ENCODE data around the gene MAG. TPM values are rescaled to one million over a fixed set of nuclear protein-coding genes. Genes with fewer than 3 reads are reported as not detected.
A peak's percentile ranks its signal among the peaks of the same experiment; 100 is the strongest.
"Not testable (repeated sequence)": the region's sequence is repeated elsewhere in the genome, so short reads cannot be mapped to it uniquely, and the experiment has no call there.

MAG gene
- total RNA-seq, 1 donor from 2014 or later: not detected

DNA sequence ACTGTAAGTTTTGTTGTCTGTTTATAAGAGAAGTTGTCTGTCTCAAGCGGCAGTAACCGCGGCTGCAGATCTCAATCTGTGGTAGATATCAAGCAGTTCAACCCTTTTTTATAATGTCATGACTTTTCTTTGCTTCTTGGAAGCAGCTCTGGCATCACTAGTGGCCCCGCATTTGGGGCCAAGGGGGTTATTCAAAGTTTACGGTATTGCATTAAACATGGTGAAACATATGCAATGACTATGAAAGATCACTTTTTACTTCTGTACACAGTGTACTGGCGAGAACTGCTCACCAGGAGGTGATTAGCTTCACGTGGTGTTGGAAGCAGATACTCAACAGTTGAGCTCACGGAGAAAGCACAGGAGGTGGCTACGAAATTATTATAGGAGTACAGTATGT lies 61.7 kb downstream of the MAG start:
- H3K27ac ChIP-seq: no peak overlapping the region
- DNase-seq (ENCODE audit: low spot score in 2 of 2): no peak
- H3K9me3 ChIP-seq: no peaks in the 10 kb centered on the region
- no peaks in the 10 kb centered on the region for H3K4me1 ChIP-seq
- H3K4me3 ChIP-seq: no peak overlapping the region
- H3K27me3 ChIP-seq: no peaks in the 10 kb centered on the region
- no peaks in the 10 kb centered on the region for H3K36me3 ChIP-seq
- intact Hi-C loops (cut with DNase I): no loop called here
- TF ChIP-seq, protein P1, sequence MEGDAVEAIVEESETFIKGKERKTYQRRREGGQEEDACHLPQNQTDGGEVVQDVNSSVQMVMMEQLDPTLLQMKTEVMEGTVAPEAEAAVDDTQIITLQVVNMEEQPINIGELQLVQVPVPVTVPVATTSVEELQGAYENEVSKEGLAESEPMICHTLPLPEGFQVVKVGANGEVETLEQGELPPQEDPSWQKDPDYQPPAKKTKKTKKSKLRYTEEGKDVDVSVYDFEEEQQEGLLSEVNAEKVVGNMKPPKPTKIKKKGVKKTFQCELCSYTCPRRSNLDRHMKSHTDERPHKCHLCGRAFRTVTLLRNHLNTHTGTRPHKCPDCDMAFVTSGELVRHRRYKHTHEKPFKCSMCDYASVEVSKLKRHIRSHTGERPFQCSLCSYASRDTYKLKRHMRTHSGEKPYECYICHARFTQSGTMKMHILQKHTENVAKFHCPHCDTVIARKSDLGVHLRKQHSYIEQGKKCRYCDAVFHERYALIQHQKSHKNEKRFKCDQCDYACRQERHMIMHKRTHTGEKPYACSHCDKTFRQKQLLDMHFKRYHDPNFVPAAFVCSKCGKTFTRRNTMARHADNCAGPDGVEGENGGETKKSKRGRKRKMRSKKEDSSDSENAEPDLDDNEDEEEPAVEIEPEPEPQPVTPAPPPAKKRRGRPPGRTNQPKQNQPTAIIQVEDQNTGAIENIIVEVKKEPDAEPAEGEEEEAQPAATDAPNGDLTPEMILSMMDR (IDR thresholded peaks at IDR 0.05): no peak

DNA sequence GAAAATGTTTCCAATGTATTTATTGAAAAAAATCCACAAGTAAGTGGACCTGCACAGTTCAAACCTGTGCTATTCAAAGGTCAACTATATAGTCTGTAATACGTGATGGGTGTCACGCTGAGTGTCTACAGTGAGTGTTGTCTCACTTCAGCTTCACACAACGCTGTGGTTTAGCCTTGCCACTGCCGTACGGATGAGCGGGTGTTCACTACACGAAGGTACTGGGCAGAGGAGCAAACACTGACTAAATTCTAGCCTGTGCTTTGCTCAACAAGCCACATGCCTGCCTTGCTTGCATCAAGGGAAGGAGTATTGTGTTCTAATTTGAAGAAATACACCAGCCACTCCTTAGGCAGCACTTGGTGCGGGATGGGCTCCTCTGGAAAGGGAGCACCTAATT lies 62.9 kb downstream of the MAG start:
- intact Hi-C loops (cut with DNase I): no loop called here
- Histone ChIP-seq H3K9me3 (no peaks in the 10 kb centered on the region), H3K4me3 (no peak overlapping the region), H3K36me3 (no peaks in the 10 kb centered on the region), H3K4me1 (no peaks in the 10 kb centered on the region), H3K27ac (no peak overlapping the region), H3K27me3 (no peaks in the 10 kb centered on the region)
- TF ChIP-seq, protein P1 (IDR thresholded peaks at IDR 0.05): no peak
- no peak for DNase-seq (ENCODE audit: low spot score in 2 of 2)

DNA sequence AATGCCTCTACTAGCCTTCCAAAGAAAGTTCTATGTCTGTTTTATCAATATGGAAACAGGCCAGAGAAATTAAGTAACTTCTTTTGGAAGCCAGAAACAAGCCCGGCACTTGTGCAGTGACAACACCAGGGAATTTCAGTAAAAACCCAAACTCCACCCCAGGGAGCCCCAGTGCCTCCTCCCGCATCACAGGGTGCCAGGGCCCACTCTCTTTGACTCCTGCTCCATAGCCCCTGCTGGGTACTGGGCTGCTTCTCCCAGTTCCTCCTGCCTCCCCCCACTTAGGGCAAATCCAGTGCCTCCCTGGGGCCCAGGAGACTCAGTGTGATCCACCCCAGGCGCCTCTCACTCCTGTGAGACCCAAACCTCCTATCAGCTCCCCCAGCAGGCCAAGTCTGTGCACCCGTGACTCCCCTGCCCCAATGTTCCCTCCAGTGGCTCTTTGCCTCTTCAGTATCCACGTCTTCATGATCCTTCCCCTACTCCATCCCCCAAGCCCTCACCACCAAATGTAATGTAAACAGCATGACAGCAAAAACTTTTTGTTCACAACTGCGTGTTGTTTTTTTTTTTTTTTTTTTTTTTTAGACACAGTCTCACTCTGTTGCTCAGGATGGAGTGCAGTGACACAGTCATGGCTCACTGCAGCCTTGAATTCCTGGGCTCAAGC lies 64.0 kb downstream of the MAG start:
- H3K9me3 ChIP-seq: no peaks in the 10 kb centered on the region
- H3K4me3 ChIP-seq: no peak overlapping the region
- intact Hi-C loops (cut with DNase I): no loop called here
- no peak for DNase-seq (ENCODE audit: low spot score in 2 of 2)
- TF ChIP-seq, protein P1 (IDR thresholded peaks at IDR 0.05): no peak
- no peaks in the 10 kb centered on the region for H3K36me3 ChIP-seq
- H3K27me3 ChIP-seq: no peaks in the 10 kb centered on the region
- H3K27ac ChIP-seq: no peak overlapping the region
- H3K4me1 ChIP-seq: no peaks in the 10 kb centered on the region

DNA sequence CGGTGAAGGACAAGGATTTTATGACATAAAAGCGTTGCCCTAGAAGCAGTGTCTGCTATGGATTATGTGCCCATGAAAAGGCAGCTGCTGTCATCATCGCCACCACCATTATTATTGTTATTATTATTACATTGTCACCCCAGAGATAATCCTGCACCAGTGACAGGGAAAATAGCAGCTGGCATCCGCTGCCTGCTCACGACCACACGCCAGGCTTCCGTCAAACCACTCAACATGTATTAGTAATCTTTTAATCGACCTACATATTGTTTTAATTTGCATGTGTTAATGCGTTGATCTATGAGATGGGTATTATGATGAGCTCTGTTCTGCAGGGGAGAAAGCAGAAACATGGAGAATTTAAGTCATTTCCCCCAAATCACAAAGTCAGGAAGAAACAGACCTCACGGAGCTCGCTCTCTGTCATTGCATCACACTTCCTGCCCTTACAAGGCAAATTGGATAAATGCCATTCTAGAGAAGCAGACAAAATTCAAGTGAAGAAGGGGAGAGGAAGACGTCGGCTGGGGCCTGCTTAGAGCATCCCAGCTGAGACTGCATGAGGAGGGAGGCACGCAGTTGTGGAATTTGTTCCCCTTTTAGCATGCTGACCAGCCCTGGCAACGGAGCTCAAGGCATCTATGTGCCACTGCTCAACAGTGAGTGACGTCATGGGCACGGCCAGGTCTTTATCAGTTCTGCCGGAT lies 66.1 kb downstream of the MAG start, which contains the start of gene FFAR3:
TSS of gene FFAR3 (plus strand) at position 594 of the 707 bp plus-strand sequence. CDS start 431 bp downstream, outside the sequence.
- no peaks in the 10 kb centered on the region for H3K4me1 ChIP-seq
- H3K27ac ChIP-seq: no peak within 1 kb of the TSS
- H3K36me3 ChIP-seq: no peaks in the 10 kb centered on the region
- no peaks in the 10 kb centered on the region for H3K27me3 ChIP-seq
- TF ChIP-seq, protein P1 (IDR thresholded peaks at IDR 0.05): no peak
- intact Hi-C loops (cut with DNase I): no loop called here
- peak; percentile 42 to 73 for DNase-seq (ENCODE audit: low spot score in 2 of 2)
- H3K9me3 ChIP-seq: no peaks in the 10 kb centered on the region
- H3K4me3 ChIP-seq: no peak within 1 kb of the TSS

DNA sequence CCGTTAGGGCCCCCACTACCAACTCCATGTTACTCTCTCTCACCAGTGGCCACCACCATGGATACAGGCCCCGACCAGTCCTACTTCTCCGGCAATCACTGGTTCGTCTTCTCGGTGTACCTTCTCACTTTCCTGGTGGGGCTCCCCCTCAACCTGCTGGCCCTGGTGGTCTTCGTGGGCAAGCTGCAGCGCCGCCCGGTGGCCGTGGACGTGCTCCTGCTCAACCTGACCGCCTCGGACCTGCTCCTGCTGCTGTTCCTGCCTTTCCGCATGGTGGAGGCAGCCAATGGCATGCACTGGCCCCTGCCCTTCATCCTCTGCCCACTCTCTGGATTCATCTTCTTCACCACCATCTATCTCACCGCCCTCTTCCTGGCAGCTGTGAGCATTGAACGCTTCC lies 66.9 kb downstream of the MAG start:
- intact Hi-C loops (cut with DNase I); H3K36me3 ChIP-seq; H3K4me3 ChIP-seq; H3K9me3 ChIP-seq; H3K27ac ChIP-seq; DNase-seq (ENCODE audit: low spot score in 2 of 2); H3K27me3 ChIP-seq; H3K4me1 ChIP-seq: not testable (repeated sequence)

DNA sequence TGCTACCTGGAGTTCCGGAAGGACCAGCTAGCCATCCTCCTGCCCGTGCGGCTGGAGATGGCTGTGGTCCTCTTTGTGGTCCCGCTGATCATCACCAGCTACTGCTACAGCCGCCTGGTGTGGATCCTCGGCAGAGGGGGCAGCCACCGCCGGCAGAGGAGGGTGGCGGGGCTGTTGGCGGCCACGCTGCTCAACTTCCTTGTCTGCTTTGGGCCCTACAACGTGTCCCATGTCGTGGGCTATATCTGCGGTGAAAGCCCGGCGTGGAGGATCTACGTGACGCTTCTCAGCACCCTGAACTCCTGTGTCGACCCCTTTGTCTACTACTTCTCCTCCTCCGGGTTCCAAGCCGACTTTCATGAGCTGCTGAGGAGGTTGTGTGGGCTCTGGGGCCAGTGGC lies 67.4 kb downstream of the MAG start:
- peak in 1 of 2 donors; percentile 51 for DNase-seq (ENCODE audit: low spot score in 2 of 2)
- H3K27me3 ChIP-seq; H3K27ac ChIP-seq; H3K4me3 ChIP-seq; H3K36me3 ChIP-seq; H3K9me3 ChIP-seq; intact Hi-C loops (cut with DNase I); H3K4me1 ChIP-seq: not testable (repeated sequence)

DNA sequence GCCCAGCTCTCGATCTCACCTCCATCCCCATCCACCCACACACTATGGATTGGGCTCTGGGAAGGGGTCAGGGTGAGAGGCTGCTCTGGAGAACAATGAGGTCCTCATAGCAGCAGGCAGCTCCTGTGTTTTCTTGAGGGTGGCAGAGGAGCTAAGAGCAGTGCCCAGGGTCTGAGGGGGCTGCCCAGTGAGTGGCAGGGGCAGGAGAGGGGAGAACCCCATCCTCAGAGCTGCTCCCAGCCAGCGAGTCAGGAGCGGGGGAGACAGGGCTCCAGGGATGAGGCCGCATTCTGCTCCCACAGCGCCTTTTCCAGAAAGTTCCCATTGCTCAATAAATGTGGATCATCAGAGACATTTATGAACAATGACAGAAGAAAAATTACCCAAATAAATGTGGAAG lies 68.1 kb downstream of the MAG start:
- intact Hi-C loops (cut with DNase I); H3K9me3 ChIP-seq; H3K27ac ChIP-seq; H3K36me3 ChIP-seq; H3K4me1 ChIP-seq; H3K27me3 ChIP-seq; H3K4me3 ChIP-seq: not testable (repeated sequence)
- DNase-seq (ENCODE audit: low spot score in 2 of 2): peak in 1 of 2 donors; percentile 37

All from ascending aorta (tissue), 2 donors.